ENCODE data around the gene IKZF5. TPM values are rescaled to one million over a fixed set of nuclear protein-coding genes. Genes with fewer than 3 reads are reported as not detected.

Gene IKZF5
- total RNA-seq, 1 donor = 4.3 TPM

GRCh38 chr10:122988501-122988900 lies 20.1 kb downstream of the IKZF5 start:
- DNase-seq (ENCODE audit: low read depth) = no peak
- no peak overlapping the region for H3K4me3 ChIP-seq (ENCODE audit: low read depth, low read length)
- TF ChIP-seq CTCF (IDR thresholded peaks at IDR 0.05; ENCODE audit: insufficient read depth, low read depth, low read length) = no peak

GRCh38 chr10:122986335-122986734 lies 22.3 kb downstream of the IKZF5 start:
- no peak for TF ChIP-seq CTCF (IDR thresholded peaks at IDR 0.05; ENCODE audit: insufficient read depth, low read depth, low read length)
- no peak overlapping the region for H3K4me3 ChIP-seq (ENCODE audit: low read depth, low read length)
- DNase-seq (ENCODE audit: low read depth) = no peak

- DNase-seq (ENCODE audit: low read depth) = no peak
- no peak for TF ChIP-seq CTCF (IDR thresholded peaks at IDR 0.05; ENCODE audit: insufficient read depth, low read depth, low read length)
- H3K4me3 ChIP-seq (ENCODE audit: low read depth, low read length) = no peak overlapping the region
Measured at GRCh38 chr10:122984708-122985107, 23.9 kb downstream of the IKZF5 start.

GRCh38 chr10:122983898-122984297 lies 24.7 kb downstream of the IKZF5 start:
- H3K4me3 ChIP-seq (ENCODE audit: low read depth, low read length) = no peak overlapping the region
- no peak for DNase-seq (ENCODE audit: low read depth)
- no peak for TF ChIP-seq CTCF (IDR thresholded peaks at IDR 0.05; ENCODE audit: insufficient read depth, low read depth, low read length)

- TF ChIP-seq CTCF (IDR thresholded peaks at IDR 0.05; ENCODE audit: insufficient read depth, low read depth, low read length) = peak; percentile 64
- DNase-seq (ENCODE audit: low read depth) = peak; percentile 53
Measured at GRCh38 chr10:122981066-122981464, 27.5 kb downstream of the IKZF5 start.

GRCh38 chr10:122980209-122981065 lies 28.2 kb downstream of the IKZF5 start, which contains the start of gene PSTK:
PSTK (plus strand) TSS chr10:122980401; CDS start chr10:122980480, 79 bp downstream.
- peak; percentile 94 for DNase-seq (ENCODE audit: low read depth)
- peak within 1 kb of the TSS; percentile 70 for H3K4me3 ChIP-seq (ENCODE audit: low read depth, low read length)
- peak; percentile 95 for TF ChIP-seq CTCF (IDR thresholded peaks at IDR 0.05; ENCODE audit: insufficient read depth, low read depth, low read length)

More at GRCh38 chr10:122981066-122981464, 27.5 kb downstream of the IKZF5 start:
- H3K4me3 ChIP-seq (ENCODE audit: low read depth, low read length) = peak overlapping the region; percentile 70

Data from fibroblast of villous mesenchyme (primary cell).